K562 (cell line): Measurements from ENCODE around the gene HADHB. TPM values are rescaled to one million over a fixed set of nuclear protein-coding genes. Genes with fewer than 3 reads are reported as not detected.

Experiments
- ATAC-seq: fragments of 200-7000 bp; cut with Tn5 transposase; 3 replicates; pipeline ENCODE4 v1.9.1; 2020; ENCODE audit warnings: moderate library complexity
- BruUV-seq: library from RNA; stranded (reverse); fragments of 400-500 nt; replicated peaks from 2 replicates; lab custom pipeline; 2021; lab: Mats Ljungman, UMichigan
- CTCF ChIA-PET: fragments of 300-600 bp; formaldehyde crosslinking; extraction: SDS; loops from one replicate; lab custom pipeline; 2021; ENCODE audit warnings: low intra/inter-chr PET ratio; lab: Yijun Ruan, JAX
- POLR2A ChIA-PET: fragments of 300-600, 350-650 bp; sonication (Branson Sonifier 250); formaldehyde crosslinking; extraction: SDS; loops from one replicate; lab custom pipeline; 2021; ENCODE audit warnings: antibody characterized with exemption, inconsistent platforms; lab: Yijun Ruan, JAX
- DNase-seq, 4 experiments: peaks; one replicate each; pipeline versions ENCODE4 v3.0.0 to v3.0.0-alpha.2; 2011 to 2018; ENCODE audit warnings: low spot score in 3 of 4, mixed read lengths in 3 of 4; ENCODE audit errors: extremely low read depth in 1 of 4
- FAIRE-seq: peaks from 2 replicates; lab custom pipeline; 2011; peaks lifted over from hg19 to GRCh38; lab: Jason Lieb, UNC
- H2AFZ ChIP-seq: 2 replicates; pipeline ENCODE4 v1.6.0; 2011; ENCODE audit warnings: low read depth, low read length, control low read depth, inconsistent platforms
- H3K27ac ChIP-seq: fragments of 200-600 bp; 3 replicates; pipeline ENCODE4 v1.8.0; 2011; ENCODE audit warnings: low read depth, mild to moderate bottlenecking, control low read depth, inconsistent platforms, low read length, moderate library complexity, mixed read lengths; ENCODE audit errors: extremely low read depth
- H3K27me3 ChIP-seq, 2 experiments: fragments of 300-600 bp in 1 of 2; 2 replicates in 1 of 2; 3 replicates in 1 of 2; pipeline versions ENCODE4 v1.6.0 to v1.8.0; 2011; ENCODE audit warnings: inconsistent platforms in 2 of 2, low read length in 2 of 2, mild to moderate bottlenecking in 1 of 2, mixed read lengths in 1 of 2, moderate library complexity in 1 of 2; ENCODE audit not compliant: control insufficient read depth in 2 of 2, insufficient read depth in 2 of 2
- H3K36me3 ChIP-seq: fragments of 300-600 bp; 3 replicates; pipeline ENCODE4 v1.8.0; 2011; ENCODE audit warnings: mild to moderate bottlenecking, low read length, inconsistent platforms; ENCODE audit not compliant: control insufficient read depth, insufficient read depth
- H3K4me1 ChIP-seq, 2 experiments: fragments of 200-600 bp in 1 of 2; replicated peaks in 1 of 2; 2 replicates in 1 of 2; 3 replicates in 1 of 2; pipeline versions ENCODE4 v1.5.1 to v1.8.0; 2011; ENCODE audit warnings: inconsistent platforms in 2 of 2, low read length in 2 of 2, mild to moderate bottlenecking in 1 of 2, mixed read lengths in 1 of 2, moderate library complexity in 1 of 2; ENCODE audit not compliant: control insufficient read depth in 2 of 2, insufficient read depth in 2 of 2
- H3K4me2 ChIP-seq: 2 replicates; pipeline ENCODE4 v1.6.1; 2011; ENCODE audit warnings: low read length, control low read depth, inconsistent platforms, mixed read lengths; ENCODE audit not compliant: insufficient read depth
- H3K4me3 ChIP-seq: fragments of 200-600 bp; sonication (generic), shearing (Covaris generic); 2 replicates; pipeline ENCODE4 v1.5.1; 2016; ENCODE audit warnings: control low read depth, inconsistent platforms
- H3K79me2 ChIP-seq: fragments of 200-600 bp; 3 replicates; pipeline ENCODE4 v1.8.0; 2011; ENCODE audit warnings: low read length, inconsistent platforms; ENCODE audit not compliant: control insufficient read depth, insufficient read depth
- H3K9ac ChIP-seq, 2 experiments: 2 replicates each; pipeline versions ENCODE4 v1.6.0 to v1.6.1; 2011; ENCODE audit warnings: low read depth in 2 of 2, low read length in 2 of 2, control low read depth in 1 of 2, inconsistent platforms in 1 of 2, mild to moderate bottlenecking in 1 of 2, mixed read lengths in 1 of 2; ENCODE audit not compliant: insufficient read depth in 1 of 2
- H3K9me1 ChIP-seq: one replicate; pipeline ENCODE4 v1.6.0; 2011; ENCODE audit warnings: inconsistent platforms, mild to moderate bottlenecking, low read length, moderate library complexity; ENCODE audit not compliant: control insufficient read depth, insufficient read depth
- H3K9me3 ChIP-seq: replicated peaks from 2 replicates; pipeline ENCODE4 v1.5.1; 2011; ENCODE audit warnings: low read depth, low read length, inconsistent platforms; ENCODE audit not compliant: control insufficient read depth, insufficient read depth
- H4K20me1 ChIP-seq: replicated peaks from 2 replicates; pipeline ENCODE4 v1.6.1; 2011; ENCODE audit warnings: low read length, inconsistent platforms, mixed read lengths; ENCODE audit not compliant: control insufficient read depth, insufficient read depth
- ATF1 ChIP-seq, 2 experiments: fragments of 450-650 bp in 1 of 2; IDR thresholded peaks; 2 replicates each; pipeline ENCODE4 v1.6.1; 2016; ENCODE audit warnings: missing compliant biosample characterization in 1 of 2, missing genetic modification characterization in 1 of 2
- BMI1 ChIP-seq: fragments of 150-350 bp; IDR thresholded peaks from 2 replicates; pipeline ENCODE4 v1.6.1; 2014; ENCODE audit warnings: low read length
- GATAD2B ChIP-seq: fragments of 450-650 bp; IDR thresholded peaks from 2 replicates; pipeline ENCODE4 v1.6.1; 2017; ENCODE audit warnings: mild to moderate bottlenecking, borderline replicate concordance
- HDAC3 ChIP-seq: fragments of 450-650 bp; IDR thresholded peaks from 2 replicates; pipeline ENCODE4 v1.6.1; 2018; ENCODE audit warnings: borderline replicate concordance, mild to moderate bottlenecking, moderate library complexity; ENCODE audit not compliant: partially characterized antibody
- IFI16 ChIP-seq: fragments of 250-450 bp; sonication (Bioruptor Pico); IDR thresholded peaks from 2 replicates; pipeline ENCODE4 v2.1.2; 2022; ENCODE audit warnings: mild to moderate bottlenecking, inconsistent platforms
- NFE2 ChIP-seq: IDR thresholded peaks from 2 replicates; pipeline ENCODE4 v1.6.1; 2014; ENCODE audit warnings: antibody characterized with exemption, low read depth
- SPI1 ChIP-seq: IDR thresholded peaks from 2 replicates; pipeline ENCODE4 v1.6.1; 2011; ENCODE audit warnings: low read depth, low read length, control low read depth, borderline replicate concordance
- WGBS: fragments of 100-300 bp; shearing (Covaris generic); methylation state at CpG from one replicate; pipeline ENCODE4 v1.1.6; 2016; ENCODE audit warnings: low coverage, mixed read lengths; ENCODE audit not compliant: insufficient coverage; ENCODE audit errors: missing lambda C conversion rate; 5-methylcytosine and 5-hydroxymethylcytosine counted together
- in situ Hi-C: fragments of 300-500 bp; cut with MboI; formaldehyde crosslinking; loops from 4 replicates; pipeline ENCODE4 v1.15.0; 2018; ENCODE audit warnings: inconsistent platforms, mixed read lengths
- intact Hi-C: fragments of 100-400 bp; cut with micrococcal nuclease; formaldehyde crosslinking; loops from 2 replicates; pipeline ENCODE4 v1.14.2; 2022
- polyA plus RNA-seq, 8 experiments: library from polyadenylated mRNA; depleted of rRNA in 4 of 8; stranded (reverse) in 5 of 8; unstranded in 3 of 8; fragments of >200 nt; fragmentation: Nextera tagmentation in 2 of 8; fragmentation: Illumina TruSeq in 1 of 8; extraction: Ambion mirVana in 2 of 8; extraction: Trizol in 1 of 8; gene quantifications; 2 replicates each; pipeline versions ENCODE4 v1.2.1 to v1.2.3, GENCODE V29; 2011 to 2014; ENCODE audit warnings: inconsistent platforms in 1 of 8, missing spikeins in 1 of 8
- total RNA-seq, 7 experiments: library from RNA; depleted of rRNA in 6 of 7; stranded (reverse); fragments of >200 nt in 6 of 7; fragmentation: Illumina TruSeq in 2 of 7; extraction: Trizol in 2 of 7; gene quantifications; 2 replicates each; pipeline versions ENCODE4 v1.2.1 to v1.2.3, GENCODE V29; 2011 to 2021; ENCODE audit warnings: low replicate concordance in 1 of 7
- TF ChIP-seq, protein P1 (sequence below), 2 experiments: fragments of 450-650 bp in 1 of 2; IDR thresholded peaks; 2 replicates each; pipeline ENCODE4 v1.6.1; 2011 to 2017; ENCODE audit warnings: low read depth in 2 of 2, antibody characterized with exemption in 1 of 2, borderline replicate concordance in 1 of 2, low read length in 1 of 2, mild to moderate bottlenecking in 1 of 2, mixed read lengths in 1 of 2; ENCODE audit not compliant: control insufficient read depth in 1 of 2
- TF ChIP-seq, protein P2 (sequence below): fragments of 250-450 bp; sonication (Bioruptor Pico); IDR thresholded peaks from 2 replicates; pipeline ENCODE4 v1.5.0; 2020; ENCODE audit warnings: mild to moderate bottlenecking, borderline replicate concordance
- TF ChIP-seq, protein P3 (sequence below): sonication (generic); formaldehyde crosslinking; IDR thresholded peaks from 2 replicates; pipeline ENCODE4 v1.8.0; 2022; ENCODE audit warnings: mild to moderate bottlenecking, missing genetic modification reagents

HADHB gene
- total and polyA plus RNA-seq, 9 of the 15 experiments (the other 6 are each of a cell fraction or from before 2014, with no cell fraction given): 67.3 to 199 (median 100) TPM

DNA sequence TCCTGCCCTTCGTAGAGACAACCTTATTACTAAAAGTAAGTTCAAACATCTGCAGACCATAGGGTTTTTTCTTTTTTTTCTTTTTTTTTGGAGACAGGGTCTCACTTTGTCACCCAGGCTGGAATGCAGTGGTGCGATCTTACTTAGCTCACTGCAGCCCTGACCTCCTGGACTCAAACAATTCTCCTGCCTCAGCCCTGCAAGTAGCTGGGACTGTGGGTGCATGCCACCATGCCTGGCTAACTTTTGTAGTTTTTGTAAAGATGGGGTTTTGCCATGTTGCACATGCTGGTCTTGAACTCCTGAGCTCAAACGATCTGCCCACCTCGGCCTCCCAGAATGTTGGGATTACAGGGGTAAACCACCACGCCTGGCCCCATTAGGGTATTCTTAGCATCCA lies 32.7 kb upstream of the HADHB start (continued):
- TF ChIP-seq, protein P1, sequence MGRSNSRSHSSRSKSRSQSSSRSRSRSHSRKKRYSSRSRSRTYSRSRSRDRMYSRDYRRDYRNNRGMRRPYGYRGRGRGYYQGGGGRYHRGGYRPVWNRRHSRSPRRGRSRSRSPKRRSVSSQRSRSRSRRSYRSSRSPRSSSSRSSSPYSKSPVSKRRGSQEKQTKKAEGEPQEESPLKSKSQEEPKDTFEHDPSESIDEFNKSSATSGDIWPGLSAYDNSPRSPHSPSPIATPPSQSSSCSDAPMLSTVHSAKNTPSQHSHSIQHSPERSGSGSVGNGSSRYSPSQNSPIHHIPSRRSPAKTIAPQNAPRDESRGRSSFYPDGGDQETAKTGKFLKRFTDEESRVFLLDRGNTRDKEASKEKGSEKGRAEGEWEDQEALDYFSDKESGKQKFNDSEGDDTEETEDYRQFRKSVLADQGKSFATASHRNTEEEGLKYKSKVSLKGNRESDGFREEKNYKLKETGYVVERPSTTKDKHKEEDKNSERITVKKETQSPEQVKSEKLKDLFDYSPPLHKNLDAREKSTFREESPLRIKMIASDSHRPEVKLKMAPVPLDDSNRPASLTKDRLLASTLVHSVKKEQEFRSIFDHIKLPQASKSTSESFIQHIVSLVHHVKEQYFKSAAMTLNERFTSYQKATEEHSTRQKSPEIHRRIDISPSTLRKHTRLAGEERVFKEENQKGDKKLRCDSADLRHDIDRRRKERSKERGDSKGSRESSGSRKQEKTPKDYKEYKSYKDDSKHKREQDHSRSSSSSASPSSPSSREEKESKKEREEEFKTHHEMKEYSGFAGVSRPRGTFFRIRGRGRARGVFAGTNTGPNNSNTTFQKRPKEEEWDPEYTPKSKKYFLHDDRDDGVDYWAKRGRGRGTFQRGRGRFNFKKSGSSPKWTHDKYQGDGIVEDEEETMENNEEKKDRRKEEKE (IDR thresholded peaks at IDR 0.05; ENCODE audit: borderline replicate concordance in 1 of 2, control insufficient read depth in 1 of 2, low read depth in 2 of 2, low read length in 1 of 2): no peak
- TF ChIP-seq GATAD2B: no peak
- no peak for TF ChIP-seq NFE2
- no peak for TF ChIP-seq BMI1
- TF ChIP-seq, protein P2, sequence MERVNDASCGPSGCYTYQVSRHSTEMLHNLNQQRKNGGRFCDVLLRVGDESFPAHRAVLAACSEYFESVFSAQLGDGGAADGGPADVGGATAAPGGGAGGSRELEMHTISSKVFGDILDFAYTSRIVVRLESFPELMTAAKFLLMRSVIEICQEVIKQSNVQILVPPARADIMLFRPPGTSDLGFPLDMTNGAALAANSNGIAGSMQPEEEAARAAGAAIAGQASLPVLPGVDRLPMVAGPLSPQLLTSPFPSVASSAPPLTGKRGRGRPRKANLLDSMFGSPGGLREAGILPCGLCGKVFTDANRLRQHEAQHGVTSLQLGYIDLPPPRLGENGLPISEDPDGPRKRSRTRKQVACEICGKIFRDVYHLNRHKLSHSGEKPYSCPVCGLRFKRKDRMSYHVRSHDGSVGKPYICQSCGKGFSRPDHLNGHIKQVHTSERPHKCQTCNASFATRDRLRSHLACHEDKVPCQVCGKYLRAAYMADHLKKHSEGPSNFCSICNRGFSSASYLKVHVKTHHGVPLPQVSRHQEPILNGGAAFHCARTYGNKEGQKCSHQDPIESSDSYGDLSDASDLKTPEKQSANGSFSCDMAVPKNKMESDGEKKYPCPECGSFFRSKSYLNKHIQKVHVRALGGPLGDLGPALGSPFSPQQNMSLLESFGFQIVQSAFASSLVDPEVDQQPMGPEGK (CRISPR knock-in tag): no peak

DNA sequence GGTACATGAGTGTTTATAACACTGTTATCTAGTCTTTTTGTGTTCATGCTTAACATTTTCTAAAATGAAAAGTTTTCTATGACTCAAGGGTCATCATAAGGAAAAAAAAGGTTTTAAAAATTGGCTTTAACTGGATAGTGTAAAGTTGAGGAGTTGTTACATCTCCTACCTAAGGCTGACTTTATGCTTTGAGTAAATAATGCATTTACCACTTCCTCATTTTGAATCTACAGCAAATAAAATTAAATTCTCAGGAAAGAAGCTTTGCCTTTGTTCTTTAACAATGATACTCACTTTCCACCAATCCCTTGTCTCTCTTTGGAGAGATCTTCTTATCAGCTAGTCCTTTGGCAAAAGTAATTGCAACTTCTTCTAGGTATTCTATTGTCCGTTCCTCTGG lies 30.0 kb upstream of the HADHB start:
- intact Hi-C loops (no loop called here), in situ Hi-C loops (no loop called here)
- Histone ChIP-seq H3K36me3 (peaks cover 90% of the 10 kb centered on the region), H3K9ac (no peak overlapping the region), H3K9me3 (no peaks in the 10 kb centered on the region), H3K9me1 (no peaks in the 10 kb centered on the region), H3K4me3 (no peak overlapping the region), H2AFZ (no peak overlapping the region), H3K4me2 (no peak overlapping the region), H3K79me2 (no peaks in the 10 kb centered on the region), H4K20me1 (no peaks in the 10 kb centered on the region), H3K27ac (no peak overlapping the region), H3K27me3 (no peaks in the 10 kb centered on the region), H3K4me1 (no peaks in the 10 kb centered on the region)
- no TSS peak for BruUV-seq
- WGBS: 100% methylated on average over 1 of the region's 1 CpG
- no peak for ATAC-seq
- DNase-seq: no peak
- ChIA-PET POLR2A (interaction anchor here (0.7 to 2.7 kb wide), 3 partner anchors 22 to 30 kb away, joined by 3 to 7 read pairs (median 4); partner anchors contain the start of genes HADHA and HADHB), CTCF (no interaction called here)
- no peak for FAIRE-seq
- TF ChIP-seq, protein P3, sequence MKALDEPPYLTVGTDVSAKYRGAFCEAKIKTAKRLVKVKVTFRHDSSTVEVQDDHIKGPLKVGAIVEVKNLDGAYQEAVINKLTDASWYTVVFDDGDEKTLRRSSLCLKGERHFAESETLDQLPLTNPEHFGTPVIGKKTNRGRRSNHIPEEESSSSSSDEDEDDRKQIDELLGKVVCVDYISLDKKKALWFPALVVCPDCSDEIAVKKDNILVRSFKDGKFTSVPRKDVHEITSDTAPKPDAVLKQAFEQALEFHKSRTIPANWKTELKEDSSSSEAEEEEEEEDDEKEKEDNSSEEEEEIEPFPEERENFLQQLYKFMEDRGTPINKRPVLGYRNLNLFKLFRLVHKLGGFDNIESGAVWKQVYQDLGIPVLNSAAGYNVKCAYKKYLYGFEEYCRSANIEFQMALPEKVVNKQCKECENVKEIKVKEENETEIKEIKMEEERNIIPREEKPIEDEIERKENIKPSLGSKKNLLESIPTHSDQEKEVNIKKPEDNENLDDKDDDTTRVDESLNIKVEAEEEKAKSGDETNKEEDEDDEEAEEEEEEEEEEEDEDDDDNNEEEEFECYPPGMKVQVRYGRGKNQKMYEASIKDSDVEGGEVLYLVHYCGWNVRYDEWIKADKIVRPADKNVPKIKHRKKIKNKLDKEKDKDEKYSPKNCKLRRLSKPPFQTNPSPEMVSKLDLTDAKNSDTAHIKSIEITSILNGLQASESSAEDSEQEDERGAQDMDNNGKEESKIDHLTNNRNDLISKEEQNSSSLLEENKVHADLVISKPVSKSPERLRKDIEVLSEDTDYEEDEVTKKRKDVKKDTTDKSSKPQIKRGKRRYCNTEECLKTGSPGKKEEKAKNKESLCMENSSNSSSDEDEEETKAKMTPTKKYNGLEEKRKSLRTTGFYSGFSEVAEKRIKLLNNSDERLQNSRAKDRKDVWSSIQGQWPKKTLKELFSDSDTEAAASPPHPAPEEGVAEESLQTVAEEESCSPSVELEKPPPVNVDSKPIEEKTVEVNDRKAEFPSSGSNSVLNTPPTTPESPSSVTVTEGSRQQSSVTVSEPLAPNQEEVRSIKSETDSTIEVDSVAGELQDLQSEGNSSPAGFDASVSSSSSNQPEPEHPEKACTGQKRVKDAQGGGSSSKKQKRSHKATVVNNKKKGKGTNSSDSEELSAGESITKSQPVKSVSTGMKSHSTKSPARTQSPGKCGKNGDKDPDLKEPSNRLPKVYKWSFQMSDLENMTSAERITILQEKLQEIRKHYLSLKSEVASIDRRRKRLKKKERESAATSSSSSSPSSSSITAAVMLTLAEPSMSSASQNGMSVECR (CRISPR knock-in tag): no peak
- TF ChIP-seq SPI1: peak; percentile 77
- no peak for TF ChIP-seq ATF1 (CRISPR knock-in tag; IDR thresholded peaks at IDR 0.05)
- no peak for TF ChIP-seq ATF1 (tag; IDR thresholded peaks at IDR 0.05)
- no peak for TF ChIP-seq HDAC3
- no peak for TF ChIP-seq IFI16
